PC-9 (cell line): ENCODE results near the gene TOMM5. TPM values are rescaled to one million over a fixed set of nuclear protein-coding genes. Genes with fewer than 3 reads are reported as not detected.

Experiments
- BruUV-seq: library from RNA; stranded (reverse); fragments of 400-500 nt; replicated peaks from 2 replicates; lab custom pipeline; 2021; lab: Mats Ljungman, UMichigan
- CTCF ChIA-PET: fragments of 300-600 bp; sonication (Branson Sonifier 250); formaldehyde crosslinking; loops from one replicate; lab custom pipeline; 2022; ENCODE audit warnings: antibody characterized with exemption; lab: Charles Lee
- POLR2A ChIA-PET: fragments of 300-600 bp; sonication (Branson Sonifier 250); formaldehyde crosslinking; loops from one replicate; lab custom pipeline; 2022; ENCODE audit warnings: antibody characterized with exemption; ENCODE audit not compliant: unreplicated experiment; lab: Charles Lee
- DNase-seq, 2 experiments: peaks; one replicate each; pipeline versions ENCODE4 v3.0.0 to v3.0.0-alpha.2; 2015 to 2022; ENCODE audit warnings: mixed read lengths in 1 of 2
- H2AFZ ChIP-seq: fragments of 200-600 bp; sonication (generic); 2 replicates; pipeline ENCODE4 v1.8.1; 2017; ENCODE audit warnings: antibody characterized with exemption
- H3F3A ChIP-seq: fragments of 200-600 bp; sonication (generic); 2 replicates; pipeline ENCODE4 v1.8.1; 2017; ENCODE audit warnings: antibody characterized with exemption, mild to moderate bottlenecking, low read depth; ENCODE audit not compliant: insufficient read depth
- H3K27ac ChIP-seq: fragments of 200-600 bp; sonication (generic); 2 replicates; pipeline ENCODE4 v1.6.1; 2016; ENCODE audit warnings: mixed run types
- H3K27me3 ChIP-seq: fragments of 200-600 bp; sonication (generic); 2 replicates; pipeline ENCODE4 v1.6.1; 2016; ENCODE audit warnings: low read depth, mixed run types; ENCODE audit not compliant: insufficient read depth
- H3K36me3 ChIP-seq: fragments of 200-600 bp; sonication (generic); 2 replicates; pipeline ENCODE4 v1.6.1; 2016; ENCODE audit warnings: low read depth, mixed run types
- H3K4me1 ChIP-seq: fragments of 200-600 bp; sonication (generic); replicated peaks from 2 replicates; pipeline ENCODE4 v1.6.1; 2016; ENCODE audit warnings: mixed run types; ENCODE audit not compliant: insufficient read depth
- H3K4me2 ChIP-seq: fragments of 200-600 bp; sonication (generic); 2 replicates; pipeline ENCODE4 v1.6.1; 2017; ENCODE audit warnings: mixed run types
- H3K4me3 ChIP-seq: fragments of 200-600 bp; sonication (generic); 2 replicates; pipeline ENCODE4 v1.6.1; 2016; ENCODE audit warnings: mixed run types
- H3K79me2 ChIP-seq: fragments of 200-600 bp; sonication (generic); 2 replicates; pipeline ENCODE4 v1.6.1; 2017; ENCODE audit warnings: low read depth, mixed run types
- H3K9me2 ChIP-seq: fragments of 200-600 bp; sonication (generic); 2 replicates; pipeline ENCODE4 v1.8.1; 2017; ENCODE audit warnings: mild to moderate bottlenecking; ENCODE audit not compliant: insufficient read depth
- H3K9me3 ChIP-seq: fragments of 200-600 bp; sonication (generic); 2 replicates; pipeline ENCODE4 v1.8.1; 2016; ENCODE audit warnings: low read depth; ENCODE audit not compliant: insufficient read depth
- H4K20me1 ChIP-seq: fragments of 200-600 bp; sonication (generic); 2 replicates; pipeline ENCODE4 v1.8.1; 2017; ENCODE audit not compliant: insufficient read depth
- CTCF ChIP-seq: fragments of 200-600 bp; sonication (generic); conservative IDR thresholded peaks from 2 replicates; pipeline ENCODE4 v1.6.1; 2017; ENCODE audit warnings: mixed run types, antibody characterized with exemption, mild to moderate bottlenecking, moderate library complexity
- EZH2 ChIP-seq: fragments of 200-600 bp; sonication (generic); IDR thresholded peaks from 2 replicates; pipeline ENCODE4 v1.8.0; 2017; ENCODE audit warnings: antibody characterized with exemption, low read depth
- intact Hi-C: fragments of 100-400 bp; cut with micrococcal nuclease; formaldehyde crosslinking; loops from one replicate; pipeline ENCODE4 v1.10.0; 2022; ENCODE audit not compliant: unreplicated experiment
- total RNA-seq: library from RNA; stranded (reverse); gene quantifications from 2 replicates; pipeline ENCODE4 v1.2.3, GENCODE V29; 2021

Gene TOMM5
- total RNA-seq, 1 experiment from 2014 or later: 78.2 TPM

- Histone ChIP-seq H3K4me3 (no peak overlapping the region), H3K4me1 (peaks cover 14% of the 10 kb centered on the region; the same call in 1 of the 2 replicates), H4K20me1 (peaks cover 11% of the 10 kb centered on the region), H3K9me2 (no peaks in the 10 kb centered on the region), H3K27ac (no peak overlapping the region), H2AFZ (no peak overlapping the region), H3K79me2 (peaks cover 34% of the 10 kb centered on the region), H3K27me3 (no peaks in the 10 kb centered on the region), H3F3A (no peaks in the 10 kb centered on the region), H3K36me3 (0 out of 2 replicates have a peak, but pooled peaks cover under 1% of the 10 kb centered on the region), H3K9me3 (no peaks in the 10 kb centered on the region), H3K4me2 (peak overlapping the region; percentile 68; the same call in 1 of the 2 replicates)
- intact Hi-C loops: no loop called here
- ChIA-PET CTCF (no interaction called here), POLR2A (interaction anchor here (0.6 kb wide), 1 partner anchor 191 kb away, joined by 4 read pairs; the partner anchor contains the start of gene EXOSC3)
- no TSS peak for BruUV-seq
- no peak for DNase-seq
- TF ChIP-seq CTCF (no peak), EZH2 (no peak)
These were observed 1.6 kb upstream of the TOMM5 start for GRCh38 chr9:37593883-37594448.

GRCh38 chr9:37587521-37587920 lies 4.9 kb downstream of the TOMM5 start:
- no TSS peak for BruUV-seq

GRCh38 chr9:37583522-37584121 lies 8.8 kb downstream of the TOMM5 start:
- TF ChIP-seq CTCF: no peak
- TF ChIP-seq EZH2: no peak
- Histone ChIP-seq H3K4me3 (no peak overlapping the region), H3K9me2 (no peaks in the 10 kb centered on the region), H3K4me1 (no peaks in the 10 kb centered on the region), H3F3A (peaks cover 7% of the 10 kb centered on the region; the same call in 1 of the 2 replicates), H3K27me3 (no peaks in the 10 kb centered on the region), H3K27ac (no peak overlapping the region), H3K36me3 (peaks cover 22% of the 10 kb centered on the region), H4K20me1 (peaks cover 32% of the 10 kb centered on the region), H3K9me3 (no peaks in the 10 kb centered on the region), H3K79me2 (peaks cover 6% of the 10 kb centered on the region; the same call in 1 of the 2 replicates), H2AFZ (no peak overlapping the region), H3K4me2 (no peak overlapping the region)
- BruUV-seq: no TSS peak
- DNase-seq: no peak
- intact Hi-C loops: loop anchor here (10.0 kb wide), 1 partner anchor 161 kb away; no protein-coding TSS in a partner anchor
- ChIA-PET CTCF (no interaction called here), POLR2A (no interaction called here)

More at GRCh38 chr9:37587521-37587920, 4.9 kb downstream of the TOMM5 start:
- no peak overlapping the region for H3K27ac ChIP-seq
- H2AFZ ChIP-seq: no peak overlapping the region
- no peak for TF ChIP-seq CTCF
- no peak for TF ChIP-seq EZH2
- ChIA-PET POLR2A (interaction anchor here (0.7 kb wide), 1 partner anchor 152 kb away, joined by 8 read pairs; no protein-coding TSS in a partner anchor), CTCF (no interaction called here)
- peaks cover 36% of the 10 kb centered on the region for H4K20me1 ChIP-seq
- H3K4me3 ChIP-seq: no peak overlapping the region
- H3K9me2 ChIP-seq: no peaks in the 10 kb centered on the region
- no peaks in the 10 kb centered on the region for H3K27me3 ChIP-seq
- H3F3A ChIP-seq: peaks cover 7% of the 10 kb centered on the region; the same call in 1 of the 2 replicates
- DNase-seq: no peak
- H3K4me2 ChIP-seq: no peak overlapping the region
- intact Hi-C loops: loop anchor here (10.0 kb wide), 1 partner anchor 157 kb away; no protein-coding TSS in a partner anchor
- no peaks in the 10 kb centered on the region for H3K9me3 ChIP-seq
- H3K79me2 ChIP-seq: peaks cover 44% of the 10 kb centered on the region
- peaks cover 14% of the 10 kb centered on the region; the same call in 1 of the 2 replicates for H3K4me1 ChIP-seq
- peaks cover 20% of the 10 kb centered on the region for H3K36me3 ChIP-seq
